Fibroblast of skin of left biceps (primary cell): ENCODE results near the gene TMEM260.
"Not testable (repeated sequence)": the region's sequence is repeated elsewhere in the genome, so short reads cannot be mapped to it uniquely, and the experiment has no call there.

Experiments used
- DNase-seq, 2 experiments: peaks; one replicate each; pipeline ENCODE4 v3.0.0-alpha.2; 2013; ENCODE audit warnings: low read depth in 2 of 2

TMEM260 gene

GRCh38 chr14:56676042-56676441, 96.4 kb downstream of the TMEM260 start:
- DNase-seq = no peak

GRCh38 chr14:56678838-56679237, 99.2 kb downstream of the TMEM260 start:
- no peak for DNase-seq

- DNase-seq = no peak
These were observed 106.8 kb downstream of the TMEM260 start for GRCh38 chr14:56686416-56686815.

- no peak for DNase-seq
These were observed 107.5 kb downstream of the TMEM260 start for GRCh38 chr14:56687123-56687522.

GRCh38 chr14:56694609-56695008, 115.0 kb downstream of the TMEM260 start:
- no peak for DNase-seq

- not testable (repeated sequence) for DNase-seq
These were observed 115.6 kb downstream of the TMEM260 start for GRCh38 chr14:56695216-56695615.
